GM12878 (cell line): ENCODE data around the gene ADAP1. TPM values are rescaled to one million over a fixed set of nuclear protein-coding genes. Genes with fewer than 3 reads are reported as not detected.

Source experiments
- EP300 ChIP-seq, 2 experiments: fragments of 150-350 bp in 1 of 2; IDR thresholded peaks; 2 replicates each; pipeline ENCODE4 v1.6.1; 2011 to 2012; ENCODE audit warnings: low read depth in 2 of 2, low read length in 2 of 2, borderline replicate concordance in 1 of 2, improper control_type of control experiment in 1 of 2, inconsistent platforms in 1 of 2; ENCODE audit not compliant: control insufficient read depth in 1 of 2
- GATAD2B ChIP-seq: fragments of 450-650 bp; conservative IDR thresholded peaks from 2 replicates; pipeline ENCODE4 v1.6.1; 2017; ENCODE audit warnings: low read depth, mild to moderate bottlenecking, moderate library complexity
- MYB ChIP-seq: fragments of 150-350 bp; IDR thresholded peaks from 2 replicates; pipeline ENCODE4 v1.6.1; 2014; ENCODE audit warnings: mild to moderate bottlenecking, low read depth, low read length, borderline replicate concordance
- POU2F2 ChIP-seq: IDR thresholded peaks from 3 replicates; pipeline ENCODE4 v1.6.1; 2011; ENCODE audit warnings: low read depth, mild to moderate bottlenecking, low read length, borderline replicate concordance
- RCOR1 ChIP-seq: conservative IDR thresholded peaks from 2 replicates; pipeline ENCODE4 v1.6.1; 2012; ENCODE audit warnings: low read depth, low read length, improper control_type of control experiment
- SMAD1 ChIP-seq: fragments of 450-650 bp; IDR thresholded peaks from 2 replicates; pipeline ENCODE4 v1.6.1; 2018; ENCODE audit warnings: mild to moderate bottlenecking, low read depth; ENCODE audit not compliant: partially characterized antibody
- polyA plus RNA-seq, 11 experiments: library from polyadenylated mRNA; depleted of rRNA in 4 of 11; unstranded in 6 of 11; stranded (reverse) in 5 of 11; fragments of >200 nt; fragmentation: Nextera tagmentation in 4 of 11; fragmentation: Illumina TruSeq in 1 of 11; extraction: Ambion mirVana in 4 of 11; extraction: Trizol in 1 of 11; gene quantifications; 1 replicate in 1 of 11; 2 replicates in 10 of 11; pipeline versions ENCODE4 v1.2.1 to v1.2.3, GENCODE V29; 2011 to 2016; ENCODE audit warnings: inconsistent platforms in 2 of 11, missing spikeins in 2 of 11, low read depth in 1 of 11
- total RNA-seq, 4 experiments: library from RNA; depleted of rRNA in 3 of 4; stranded (reverse); fragments of >200 nt in 3 of 4; fragmentation: Illumina TruSeq in 1 of 4; extraction: Trizol in 1 of 4; gene quantifications; 2 replicates each; pipeline versions ENCODE4 v1.2.1 to v1.2.3, GENCODE V29; 2013 to 2021
- TF ChIP-seq, protein P1 (sequence below): IDR thresholded peaks from 2 replicates; pipeline ENCODE4 v1.6.1; 2011; ENCODE audit warnings: low read depth, low read length, improper control_type of control experiment, borderline replicate concordance
- TF ChIP-seq, protein P2 (sequence below): IDR thresholded peaks from 2 replicates; pipeline ENCODE4 v1.6.1; 2012; ENCODE audit warnings: low read depth, low read length, improper control_type of control experiment
- TF ChIP-seq, protein P3 (sequence below): IDR thresholded peaks from 2 replicates; pipeline ENCODE4 v1.6.1; 2012; ENCODE audit warnings: low read length, inconsistent platforms

ADAP1 gene
- total and polyA plus RNA-seq, 10 of the 15 experiments (the other 5 are each of a cell fraction or from before 2014, with no cell fraction given): 0.22 to 44.2 (median 22.0) TPM; not detected in 1

DNA sequence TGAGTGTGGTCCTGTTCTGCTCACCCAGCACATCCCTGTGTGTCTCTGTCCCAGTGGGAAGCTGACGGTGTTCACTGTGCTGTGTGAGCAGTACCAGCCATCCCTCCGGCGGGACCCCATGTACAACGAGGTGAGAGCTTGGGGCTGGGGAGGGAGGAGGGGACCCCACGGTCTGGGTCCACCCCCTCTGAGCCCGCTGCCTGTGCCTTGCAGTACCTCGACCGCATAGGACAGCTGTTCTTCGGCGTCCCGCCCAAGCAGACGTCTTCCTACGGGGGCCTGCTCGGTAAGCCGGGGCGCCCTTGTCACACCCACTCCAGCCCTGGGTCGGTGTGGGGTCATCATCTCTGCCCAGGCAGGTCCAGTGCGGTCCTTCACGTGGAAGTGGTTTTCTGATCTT, 60.8 kb downstream of the ADAP1 start (continued):
- no peak for TF ChIP-seq MYB
- no peak for TF ChIP-seq EP300 (IDR thresholded peaks at IDR 0.05; ENCODE audit: borderline replicate concordance in 1 of 2, control insufficient read depth in 1 of 2, low read depth in 2 of 2, low read length in 2 of 2)
- TF ChIP-seq, protein P1, sequence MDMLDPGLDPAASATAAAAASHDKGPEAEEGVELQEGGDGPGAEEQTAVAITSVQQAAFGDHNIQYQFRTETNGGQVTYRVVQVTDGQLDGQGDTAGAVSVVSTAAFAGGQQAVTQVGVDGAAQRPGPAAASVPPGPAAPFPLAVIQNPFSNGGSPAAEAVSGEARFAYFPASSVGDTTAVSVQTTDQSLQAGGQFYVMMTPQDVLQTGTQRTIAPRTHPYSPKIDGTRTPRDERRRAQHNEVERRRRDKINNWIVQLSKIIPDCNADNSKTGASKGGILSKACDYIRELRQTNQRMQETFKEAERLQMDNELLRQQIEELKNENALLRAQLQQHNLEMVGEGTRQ: no peak
- TF ChIP-seq, protein P2, sequence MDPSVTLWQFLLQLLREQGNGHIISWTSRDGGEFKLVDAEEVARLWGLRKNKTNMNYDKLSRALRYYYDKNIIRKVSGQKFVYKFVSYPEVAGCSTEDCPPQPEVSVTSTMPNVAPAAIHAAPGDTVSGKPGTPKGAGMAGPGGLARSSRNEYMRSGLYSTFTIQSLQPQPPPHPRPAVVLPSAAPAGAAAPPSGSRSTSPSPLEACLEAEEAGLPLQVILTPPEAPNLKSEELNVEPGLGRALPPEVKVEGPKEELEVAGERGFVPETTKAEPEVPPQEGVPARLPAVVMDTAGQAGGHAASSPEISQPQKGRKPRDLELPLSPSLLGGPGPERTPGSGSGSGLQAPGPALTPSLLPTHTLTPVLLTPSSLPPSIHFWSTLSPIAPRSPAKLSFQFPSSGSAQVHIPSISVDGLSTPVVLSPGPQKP: no peak
- no peak for TF ChIP-seq GATAD2B
- no peak for TF ChIP-seq POU2F2
- TF ChIP-seq, protein P3, sequence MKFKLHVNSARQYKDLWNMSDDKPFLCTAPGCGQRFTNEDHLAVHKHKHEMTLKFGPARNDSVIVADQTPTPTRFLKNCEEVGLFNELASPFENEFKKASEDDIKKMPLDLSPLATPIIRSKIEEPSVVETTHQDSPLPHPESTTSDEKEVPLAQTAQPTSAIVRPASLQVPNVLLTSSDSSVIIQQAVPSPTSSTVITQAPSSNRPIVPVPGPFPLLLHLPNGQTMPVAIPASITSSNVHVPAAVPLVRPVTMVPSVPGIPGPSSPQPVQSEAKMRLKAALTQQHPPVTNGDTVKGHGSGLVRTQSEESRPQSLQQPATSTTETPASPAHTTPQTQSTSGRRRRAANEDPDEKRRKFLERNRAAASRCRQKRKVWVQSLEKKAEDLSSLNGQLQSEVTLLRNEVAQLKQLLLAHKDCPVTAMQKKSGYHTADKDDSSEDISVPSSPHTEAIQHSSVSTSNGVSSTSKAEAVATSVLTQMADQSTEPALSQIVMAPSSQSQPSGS: no peak
- TF ChIP-seq RCOR1: no peak
- TF ChIP-seq SMAD1: no peak
